ENCODE data around the gene PRKCA.

DNA sequence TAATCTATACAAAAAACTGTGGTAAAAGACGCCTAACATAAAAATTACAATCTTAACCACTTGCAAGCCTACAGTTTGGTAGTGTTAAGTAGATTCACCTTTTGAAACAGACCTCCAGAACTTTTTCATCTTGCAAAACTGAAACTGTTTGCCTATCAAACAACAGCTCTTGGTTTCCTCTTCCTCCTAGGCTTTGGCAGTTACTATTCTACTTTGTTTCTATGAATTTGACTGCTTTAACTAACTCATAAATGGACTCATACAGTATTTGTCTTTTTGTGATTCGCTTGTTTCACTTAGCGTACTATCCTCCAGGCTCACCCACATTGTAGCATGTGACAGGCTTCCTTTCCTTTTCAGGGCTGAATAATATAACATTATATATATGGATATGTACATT lies 97.0 kb downstream of the PRKCA start:
- TF ChIP-seq, protein P1, sequence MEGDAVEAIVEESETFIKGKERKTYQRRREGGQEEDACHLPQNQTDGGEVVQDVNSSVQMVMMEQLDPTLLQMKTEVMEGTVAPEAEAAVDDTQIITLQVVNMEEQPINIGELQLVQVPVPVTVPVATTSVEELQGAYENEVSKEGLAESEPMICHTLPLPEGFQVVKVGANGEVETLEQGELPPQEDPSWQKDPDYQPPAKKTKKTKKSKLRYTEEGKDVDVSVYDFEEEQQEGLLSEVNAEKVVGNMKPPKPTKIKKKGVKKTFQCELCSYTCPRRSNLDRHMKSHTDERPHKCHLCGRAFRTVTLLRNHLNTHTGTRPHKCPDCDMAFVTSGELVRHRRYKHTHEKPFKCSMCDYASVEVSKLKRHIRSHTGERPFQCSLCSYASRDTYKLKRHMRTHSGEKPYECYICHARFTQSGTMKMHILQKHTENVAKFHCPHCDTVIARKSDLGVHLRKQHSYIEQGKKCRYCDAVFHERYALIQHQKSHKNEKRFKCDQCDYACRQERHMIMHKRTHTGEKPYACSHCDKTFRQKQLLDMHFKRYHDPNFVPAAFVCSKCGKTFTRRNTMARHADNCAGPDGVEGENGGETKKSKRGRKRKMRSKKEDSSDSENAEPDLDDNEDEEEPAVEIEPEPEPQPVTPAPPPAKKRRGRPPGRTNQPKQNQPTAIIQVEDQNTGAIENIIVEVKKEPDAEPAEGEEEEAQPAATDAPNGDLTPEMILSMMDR (conservative IDR thresholded peaks at IDR 0.05; ENCODE audit: low read length): no peak
- no peak for TF ChIP-seq EZH2phosphoT487 (IDR thresholded peaks at IDR 0.05; ENCODE audit: borderline replicate concordance)
